HG03139 (cell line): ENCODE measurements around the gene MYBL2.
"Not testable (repeated sequence)": the region's sequence is repeated elsewhere in the genome, so short reads cannot be mapped to it uniquely, and the experiment has no call there.

Source experiments
- ATAC-seq: cut with Tn5 transposase; IDR thresholded peaks from one replicate; pipeline ENCODE4 v1.9.1; 2021; ENCODE audit not compliant: unreplicated experiment

MYBL2 gene

GRCh38 chr20:43666376-43667328 lies at the start of gene MYBL2:
Gene MYBL2 (plus strand): TSS chr20:43667114. CDS start chr20:43667284, 170 bp downstream.
- ATAC-seq = peak; percentile 74

GRCh38 chr20:43631598-43631997 lies 35.3 kb upstream of the MYBL2 start:
- no peak for ATAC-seq

DNA sequence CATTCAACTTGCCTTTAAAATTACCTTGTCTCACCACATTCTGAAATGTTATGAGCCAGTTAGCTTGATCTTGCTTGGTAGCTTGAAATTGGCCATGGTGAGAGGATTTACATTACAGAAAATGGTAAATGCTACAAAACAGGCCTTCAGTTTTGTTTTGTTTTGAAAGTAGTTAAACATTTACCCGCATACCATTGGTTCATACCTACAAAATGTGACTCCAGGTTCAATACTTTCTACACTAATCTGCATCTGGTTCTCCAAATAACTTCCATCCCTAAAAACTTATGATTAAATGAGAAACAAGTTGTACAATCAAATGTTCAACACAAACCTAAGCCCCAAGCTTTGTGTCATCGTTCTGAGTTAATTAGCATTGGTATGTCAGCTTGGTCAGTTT lies 30.5 kb upstream of the MYBL2 start:
- no peak for ATAC-seq

DNA sequence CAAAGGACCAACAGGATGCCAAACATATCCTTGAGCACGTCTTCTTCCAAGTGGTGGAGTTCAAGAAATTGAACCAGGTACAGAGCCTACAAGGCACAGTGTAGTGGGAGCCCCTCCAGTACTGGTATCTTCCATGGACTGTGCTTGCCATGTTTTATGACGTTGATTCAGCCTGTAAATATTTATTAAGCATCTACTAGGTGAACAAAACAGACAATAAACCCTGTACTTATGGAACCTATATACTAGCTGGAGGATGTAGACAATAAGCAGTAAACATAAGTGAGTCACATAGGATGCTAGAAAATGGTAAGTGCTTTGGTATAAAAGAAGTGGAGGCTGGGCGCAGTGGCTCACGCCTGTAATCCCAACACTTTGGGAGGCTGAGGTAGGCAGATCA lies 24.4 kb upstream of the MYBL2 start:
- no peak for ATAC-seq

GRCh38 chr20:43650997-43651525 lies 15.9 kb upstream of the MYBL2 start:
- no peak for ATAC-seq

DNA sequence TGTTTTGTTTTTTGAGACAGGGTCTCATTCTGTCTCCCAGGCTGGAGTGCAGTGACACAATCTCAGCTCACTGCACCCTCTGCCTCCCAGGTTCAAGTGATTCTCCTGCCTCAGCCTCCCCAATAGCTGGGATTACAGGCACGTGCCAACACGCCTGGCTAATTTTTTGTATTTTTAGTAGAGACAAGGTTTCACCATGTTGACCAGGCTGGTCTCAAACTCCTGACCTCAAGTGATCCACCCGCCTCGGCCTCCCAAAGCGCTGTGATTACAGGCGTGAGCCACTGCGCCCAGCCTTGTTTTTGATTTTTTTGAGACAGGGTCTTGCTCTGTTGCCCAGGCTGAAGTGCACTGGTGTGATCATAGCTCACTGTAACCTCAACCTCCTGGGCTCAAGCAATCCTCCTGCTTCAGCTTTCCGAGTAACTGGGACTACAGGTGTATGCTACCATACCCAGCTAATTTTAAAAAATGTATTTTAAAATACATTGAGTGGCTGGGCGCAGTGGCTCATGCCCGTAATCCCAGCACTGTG lies 15.2 kb upstream of the MYBL2 start:
- ATAC-seq = not testable (repeated sequence)

DNA sequence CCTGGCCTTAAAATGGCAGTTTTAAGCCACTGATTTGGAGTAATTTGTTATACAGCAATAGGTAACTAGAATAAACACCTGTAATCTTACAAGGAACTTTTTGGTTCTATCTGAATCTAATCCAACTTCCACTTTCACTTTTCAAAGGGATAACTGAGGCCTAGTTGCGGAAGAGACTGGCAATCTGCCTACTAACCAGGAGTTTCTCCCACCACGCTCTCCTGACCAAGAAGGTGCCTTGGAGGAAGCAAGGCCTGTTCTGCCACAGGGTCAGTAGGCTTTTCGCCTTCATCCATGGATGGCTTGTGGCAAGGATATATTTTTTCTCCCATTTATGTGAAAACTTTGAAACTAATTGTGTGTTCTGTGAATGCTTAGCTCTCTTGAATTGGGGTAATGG lies 12.9 kb upstream of the MYBL2 start:
- ATAC-seq = no peak

DNA sequence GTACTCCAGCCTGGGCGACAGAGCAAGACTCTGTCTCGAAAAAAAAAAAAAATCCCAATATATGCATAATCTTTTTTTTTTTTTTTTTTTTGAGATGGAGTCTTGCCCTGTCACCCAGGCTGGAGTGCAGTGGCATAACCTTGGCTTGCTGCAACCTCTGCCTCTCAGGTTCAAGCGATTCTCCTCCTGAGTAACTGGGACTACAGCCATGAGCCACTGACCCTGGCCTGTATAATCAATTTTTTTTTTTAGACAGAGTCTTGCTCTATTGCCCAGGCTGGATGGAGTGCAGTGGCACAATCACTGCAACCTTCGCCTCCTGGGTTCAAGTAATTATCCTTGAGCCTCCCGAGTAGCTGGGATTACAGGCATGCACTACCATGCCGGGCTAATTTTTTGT lies 11.7 kb upstream of the MYBL2 start:
- ATAC-seq = not testable (repeated sequence)

DNA sequence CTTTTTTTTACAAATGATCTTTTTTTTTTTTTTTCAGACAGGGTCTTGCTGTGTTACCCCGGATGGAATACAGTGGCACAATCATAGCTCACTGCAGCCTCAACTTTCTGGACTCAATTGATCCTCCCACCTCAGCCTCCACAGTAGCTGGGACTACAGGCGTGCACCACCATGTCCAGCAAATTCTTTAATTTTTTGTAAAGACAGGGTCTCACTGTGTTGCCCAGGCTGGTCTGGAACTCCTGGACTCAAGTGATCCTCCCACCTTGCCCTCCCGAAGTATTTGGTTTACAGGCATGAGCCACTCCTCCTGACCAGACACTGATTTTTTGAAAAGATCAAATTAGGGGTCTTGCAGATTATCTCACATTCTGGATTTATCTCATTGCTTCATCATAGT lies 11.0 kb upstream of the MYBL2 start:
- ATAC-seq = no peak

DNA sequence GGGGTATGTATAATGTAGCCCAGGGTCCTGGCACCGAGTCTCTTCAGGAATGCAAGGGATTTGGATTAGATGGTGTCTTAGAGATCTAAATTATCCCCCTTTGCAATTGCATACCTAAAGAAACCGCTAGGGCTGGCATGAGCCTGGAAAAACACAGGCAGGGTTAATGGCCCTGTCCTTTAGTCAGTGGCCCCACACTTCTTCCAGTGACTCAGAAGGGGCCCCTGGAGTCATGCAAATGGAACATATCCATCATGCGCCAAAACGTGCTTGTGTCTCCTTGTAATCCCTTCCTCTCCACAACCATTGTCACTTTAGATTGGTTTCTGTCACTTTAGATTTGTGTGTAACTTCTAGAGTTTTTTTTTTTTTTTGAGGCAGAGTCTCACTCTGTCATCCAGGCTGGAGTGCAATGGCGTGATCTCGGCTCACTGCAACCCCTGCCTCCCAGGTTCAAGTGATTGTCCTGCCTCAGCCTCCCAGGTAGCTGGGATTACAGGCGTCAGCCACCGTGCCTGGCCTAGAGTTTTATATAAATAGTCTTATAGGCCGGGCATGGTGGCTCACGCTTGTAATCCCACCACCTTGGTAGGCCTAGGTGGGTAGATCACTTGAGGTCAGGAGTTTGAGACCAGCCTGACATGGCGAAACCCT lies 8.7 kb upstream of the MYBL2 start:
- ATAC-seq = no peak

DNA sequence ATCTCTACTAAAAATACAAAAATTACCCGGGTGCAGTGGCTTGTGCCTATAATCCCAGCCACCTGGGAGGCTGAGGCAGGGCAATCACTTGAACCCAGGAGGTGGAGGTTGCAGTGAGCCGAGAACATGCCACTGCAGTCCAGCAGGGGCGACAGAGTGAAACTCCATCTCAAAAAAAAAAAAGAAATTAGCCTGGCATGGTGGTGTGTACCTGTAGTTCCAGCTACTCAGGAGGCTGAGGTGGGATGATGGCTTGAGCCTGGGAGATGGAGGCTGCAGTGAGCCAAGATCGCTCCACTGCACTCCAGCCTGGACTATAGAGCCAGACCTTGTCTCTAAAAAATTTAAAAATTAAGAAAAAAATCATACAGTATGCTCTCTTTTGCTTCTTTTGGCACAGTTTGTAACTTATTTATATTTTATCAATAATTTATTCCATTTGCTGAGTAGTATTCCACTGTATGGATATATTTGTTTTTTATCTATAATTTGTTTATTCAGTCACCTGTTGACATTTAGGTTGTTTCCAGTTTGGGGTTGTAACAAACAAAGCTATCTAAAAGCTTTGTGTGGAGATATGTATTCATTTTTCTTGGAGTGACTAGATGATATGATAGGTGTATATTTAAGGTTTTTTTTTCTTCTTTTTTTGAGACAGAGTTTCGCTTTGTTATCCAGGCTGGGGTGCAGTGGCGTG lies 8.0 kb upstream of the MYBL2 start:
- no peak for ATAC-seq

- ATAC-seq = no peak
These were observed 3.8 kb upstream of the MYBL2 start for GRCh38 chr20:43662943-43663655.

GRCh38 chr20:43665466-43666176 lies 1.3 kb upstream of the MYBL2 start:
- no peak for ATAC-seq

DNA sequence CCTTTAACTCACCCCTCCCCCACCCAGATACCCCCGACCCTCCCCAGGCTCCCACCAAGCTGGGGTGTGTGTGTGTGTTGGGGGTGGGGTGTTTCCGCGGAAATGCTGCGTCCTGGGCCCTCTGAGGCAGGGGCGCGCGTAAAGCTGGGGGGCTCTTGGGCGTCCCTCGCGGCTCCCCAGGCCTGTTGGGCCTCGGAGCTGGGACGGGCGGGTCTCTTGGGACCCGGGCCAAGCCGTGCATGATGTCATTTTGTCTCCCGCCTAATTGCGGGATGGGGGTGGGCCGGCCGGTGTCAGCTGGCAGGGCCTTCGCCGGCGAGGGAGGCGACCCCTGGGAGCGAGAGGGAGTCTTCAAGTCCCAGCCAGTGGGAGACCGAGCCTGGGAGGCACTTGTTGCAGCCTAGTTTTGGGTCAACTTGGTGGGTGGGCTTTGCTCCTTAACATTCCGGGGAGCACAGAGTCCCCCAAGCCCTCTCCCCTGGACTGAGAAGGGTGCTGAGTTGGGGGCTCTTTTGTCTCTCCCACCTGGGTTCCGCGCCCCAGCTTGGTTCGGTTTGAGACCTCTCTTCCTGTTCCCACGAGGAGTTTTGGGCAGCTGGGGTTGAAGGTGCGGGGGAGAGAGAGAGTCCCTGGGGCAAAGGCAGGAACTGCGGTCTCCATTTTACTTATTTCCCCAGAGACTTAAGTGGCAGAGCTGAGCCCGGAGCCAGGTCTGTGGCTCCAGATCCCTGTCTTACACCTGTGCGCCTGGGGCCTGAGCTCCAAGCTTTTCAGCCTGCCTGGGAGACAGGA lies 623 bp downstream of the MYBL2 start:
- ATAC-seq = peak; percentile 19

DNA sequence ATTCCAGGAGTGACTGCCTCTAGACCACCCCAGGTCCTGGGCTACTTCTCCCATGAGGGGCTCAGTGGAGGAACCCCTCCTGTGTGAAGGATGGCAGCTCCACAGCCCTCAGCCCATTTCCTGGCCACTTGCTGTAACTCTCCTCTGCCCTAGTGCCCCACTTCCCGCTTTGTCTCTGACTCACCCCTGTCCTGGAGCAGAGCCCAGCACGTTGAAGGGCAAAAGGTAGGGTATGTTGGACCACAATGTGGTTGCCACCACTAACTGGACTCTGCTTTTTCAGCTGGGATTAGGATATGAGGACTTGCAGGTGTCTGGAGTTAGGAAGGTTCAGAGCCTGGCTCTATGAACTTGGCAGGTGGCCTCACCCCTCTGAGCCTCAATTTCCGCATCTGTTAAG lies 2.4 kb downstream of the MYBL2 start:
- ATAC-seq = no peak

GRCh38 chr20:43670423-43670822 lies 3.5 kb downstream of the MYBL2 start:
- no peak for ATAC-seq

- no peak for ATAC-seq
These were observed 9.5 kb downstream of the MYBL2 start for GRCh38 chr20:43676368-43676767.

- ATAC-seq = no peak
These were observed 14.1 kb downstream of the MYBL2 start for GRCh38 chr20:43680981-43681380.

DNA sequence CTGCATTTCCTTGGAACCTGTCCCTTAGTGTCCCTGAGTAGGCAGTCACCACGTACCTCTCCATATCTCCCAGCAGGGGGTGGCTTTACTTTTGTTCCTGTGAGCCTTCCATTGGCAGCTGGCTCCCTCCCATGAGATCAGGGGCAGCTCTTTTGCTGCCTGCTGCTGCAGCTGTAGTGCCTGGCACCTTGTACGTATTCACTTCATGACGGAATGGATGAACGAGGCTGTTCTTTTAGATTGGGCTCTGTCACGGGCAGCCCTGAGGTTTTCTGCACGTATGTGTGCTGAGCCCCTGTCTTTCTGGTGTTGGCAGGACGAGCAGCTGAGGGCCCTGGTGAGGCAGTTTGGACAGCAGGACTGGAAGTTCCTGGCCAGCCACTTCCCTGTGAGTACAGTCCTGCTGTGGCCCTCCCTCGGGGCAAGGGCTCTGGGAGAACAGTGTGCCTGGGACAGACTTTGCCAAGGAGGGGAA lies 14.6 kb downstream of the MYBL2 start:
- peak; percentile 17 for ATAC-seq
